Esophagus squamous epithelium (tissue), 4 donors: ENCODE measurements around the gene ZNF850.

Source experiments
- POLR2A ChIP-seq, 4 donors: fragments of 450-650 bp; IDR thresholded peaks; one replicate each; pipeline ENCODE4 v1.6.1; 2017; ENCODE audit warnings: antibody characterized with exemption in 4 of 4, mild to moderate bottlenecking in 4 of 4, moderate library complexity in 3 of 4
- TF ChIP-seq, protein P1 (sequence below), 6 experiments: fragments of 450-650 bp in 4 of 6; fragments of 200-600 bp in 2 of 6; sonication (generic) in 2 of 6; IDR thresholded peaks; one replicate each; pipeline ENCODE4 v1.5.1; 2016 to 2019; ENCODE audit warnings: antibody characterized with exemption in 6 of 6, mild to moderate bottlenecking in 4 of 6, moderate library complexity in 4 of 6

DNA sequence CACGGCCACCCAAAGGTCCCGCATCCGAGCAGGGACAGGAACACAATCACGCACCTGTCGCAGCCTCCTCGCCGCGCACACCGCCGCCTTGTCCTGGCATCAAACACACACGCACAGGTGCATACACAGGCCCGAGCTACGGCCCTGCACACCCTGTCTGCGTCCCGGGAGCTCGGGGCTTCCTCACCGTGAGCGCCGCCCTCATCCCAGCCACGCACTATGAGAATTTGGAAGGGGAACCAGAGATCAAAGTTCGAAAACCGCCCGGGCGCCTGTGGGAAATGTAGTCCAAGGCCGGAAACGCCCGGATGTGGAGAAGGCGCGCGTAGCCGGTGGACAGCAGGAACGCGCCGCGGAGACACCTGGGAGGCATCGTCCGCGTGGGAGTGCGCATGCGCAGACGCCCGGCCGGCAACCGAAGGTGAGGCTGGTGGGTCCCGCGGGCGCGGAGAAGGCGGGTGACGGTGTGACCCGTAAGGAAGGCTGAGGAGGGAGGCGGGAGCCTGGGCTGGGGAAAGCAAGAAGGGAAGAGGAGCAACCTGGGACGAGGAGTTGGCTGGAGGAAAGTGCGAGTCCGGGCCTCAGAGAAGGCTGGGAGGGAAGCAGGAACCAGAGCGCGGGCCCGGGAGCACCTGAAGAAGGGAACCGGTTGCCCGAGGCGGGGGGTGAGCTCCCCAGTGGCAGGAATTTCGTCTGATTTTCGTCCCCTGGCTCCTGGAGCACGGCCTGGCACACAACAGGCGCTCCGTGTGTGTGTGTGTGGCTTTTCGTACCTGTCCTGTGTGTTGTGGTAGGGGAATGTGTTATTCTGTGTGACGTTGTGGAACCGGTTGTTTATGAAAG lies 85.2 kb downstream of the ZNF850 start, which contains the start of gene ZNF567:
- TF ChIP-seq, protein P1, sequence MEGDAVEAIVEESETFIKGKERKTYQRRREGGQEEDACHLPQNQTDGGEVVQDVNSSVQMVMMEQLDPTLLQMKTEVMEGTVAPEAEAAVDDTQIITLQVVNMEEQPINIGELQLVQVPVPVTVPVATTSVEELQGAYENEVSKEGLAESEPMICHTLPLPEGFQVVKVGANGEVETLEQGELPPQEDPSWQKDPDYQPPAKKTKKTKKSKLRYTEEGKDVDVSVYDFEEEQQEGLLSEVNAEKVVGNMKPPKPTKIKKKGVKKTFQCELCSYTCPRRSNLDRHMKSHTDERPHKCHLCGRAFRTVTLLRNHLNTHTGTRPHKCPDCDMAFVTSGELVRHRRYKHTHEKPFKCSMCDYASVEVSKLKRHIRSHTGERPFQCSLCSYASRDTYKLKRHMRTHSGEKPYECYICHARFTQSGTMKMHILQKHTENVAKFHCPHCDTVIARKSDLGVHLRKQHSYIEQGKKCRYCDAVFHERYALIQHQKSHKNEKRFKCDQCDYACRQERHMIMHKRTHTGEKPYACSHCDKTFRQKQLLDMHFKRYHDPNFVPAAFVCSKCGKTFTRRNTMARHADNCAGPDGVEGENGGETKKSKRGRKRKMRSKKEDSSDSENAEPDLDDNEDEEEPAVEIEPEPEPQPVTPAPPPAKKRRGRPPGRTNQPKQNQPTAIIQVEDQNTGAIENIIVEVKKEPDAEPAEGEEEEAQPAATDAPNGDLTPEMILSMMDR (IDR thresholded peaks at IDR 0.05), result peak in 2 of 6 experiments; percentile 22 to 27
- TF ChIP-seq POLR2A (IDR thresholded peaks at IDR 0.05), result peak in 3 of 4 donors; percentile 36 to 65 (median 57)
